Trophoblast cell (in vitro differentiated cells and primary cell): Measurements from ENCODE around the gene AHCYL1.

ENCODE experiments used
- DNase-seq, 2 donors: peaks; one replicate each; pipeline ENCODE4 v3.0.0-alpha.2; 2016
- H2AFZ ChIP-seq: 2 replicates; pipeline ENCODE4 v1.6.1; 2013; ENCODE audit warnings: low read length, moderate library complexity, mild to moderate bottlenecking; ENCODE audit not compliant: insufficient read depth, poor library complexity
- H2AK5ac ChIP-seq: 2 replicates; pipeline ENCODE4 v1.6.1; 2013; ENCODE audit warnings: mild to moderate bottlenecking, low read length
- H2BK120ac ChIP-seq: 2 replicates; pipeline ENCODE4 v1.6.1; 2013; ENCODE audit warnings: low read length, mild to moderate bottlenecking, moderate library complexity; ENCODE audit not compliant: insufficient read depth, poor library complexity
- H2BK12ac ChIP-seq: 2 replicates; pipeline ENCODE4 v1.6.1; 2013; ENCODE audit warnings: mild to moderate bottlenecking, low read length, moderate library complexity
- H2BK5ac ChIP-seq: 2 replicates; pipeline ENCODE4 v1.6.1; 2013; ENCODE audit warnings: low read length, low read depth, moderate library complexity, mild to moderate bottlenecking; ENCODE audit not compliant: poor library complexity
- H3K14ac ChIP-seq: 2 replicates; pipeline ENCODE4 v1.6.1; 2013; ENCODE audit warnings: mild to moderate bottlenecking, low read length
- H3K18ac ChIP-seq: 2 replicates; pipeline ENCODE4 v1.6.1; 2013; ENCODE audit warnings: mild to moderate bottlenecking, low read length
- H3K23ac ChIP-seq: 2 replicates; pipeline ENCODE4 v1.6.1; 2013; ENCODE audit warnings: low read length
- H3K27ac ChIP-seq: 2 replicates; pipeline ENCODE4 v1.5.1; 2013; ENCODE audit warnings: low read depth, mild to moderate bottlenecking, inconsistent platforms, low read length, moderate library complexity
- H3K27me3 ChIP-seq: 2 replicates; pipeline ENCODE4 v1.6.1; 2013; ENCODE audit warnings: inconsistent platforms, mild to moderate bottlenecking, low read length, moderate library complexity; ENCODE audit not compliant: insufficient read depth
- H3K36me3 ChIP-seq, 2 experiments: 1 replicate in 1 of 2; 2 replicates in 1 of 2; pipeline ENCODE4 v1.6.1; 2013; ENCODE audit warnings: low read length in 2 of 2, mild to moderate bottlenecking in 2 of 2, moderate library complexity in 1 of 2; ENCODE audit not compliant: insufficient read depth in 2 of 2, control insufficient read depth in 1 of 2
- H3K4ac ChIP-seq: 2 replicates; pipeline ENCODE4 v1.6.1; 2013; ENCODE audit warnings: low read depth, mild to moderate bottlenecking, low read length, moderate library complexity
- H3K4me1 ChIP-seq, 2 experiments: 1 replicate in 1 of 2; 2 replicates in 1 of 2; pipeline ENCODE4 v1.6.1; 2013; ENCODE audit warnings: low read length in 2 of 2, mild to moderate bottlenecking in 2 of 2, moderate library complexity in 1 of 2; ENCODE audit not compliant: insufficient read depth in 2 of 2, control insufficient read depth in 1 of 2
- H3K4me2 ChIP-seq: 2 replicates; pipeline ENCODE4 v1.6.1; 2013; ENCODE audit warnings: inconsistent platforms, mild to moderate bottlenecking, low read length, moderate library complexity
- H3K4me3 ChIP-seq: 2 replicates; pipeline ENCODE4 v1.5.1; 2013; ENCODE audit warnings: mild to moderate bottlenecking, low read depth, low read length, inconsistent platforms
- H3K79me1 ChIP-seq: one replicate; pipeline ENCODE4 v1.6.1; 2013; ENCODE audit warnings: low read length
- H3K79me2 ChIP-seq: 2 replicates; pipeline ENCODE4 v1.6.1; 2013; ENCODE audit warnings: low read length, mild to moderate bottlenecking; ENCODE audit not compliant: control insufficient read depth, insufficient read depth, poor library complexity
- H3K9ac ChIP-seq: 2 replicates; pipeline ENCODE4 v1.6.1; 2013; ENCODE audit warnings: mild to moderate bottlenecking, low read length
- H3K9me3 ChIP-seq: 2 replicates; pipeline ENCODE4 v1.6.1; 2013; ENCODE audit warnings: low read depth, mild to moderate bottlenecking, control low read depth, inconsistent platforms, low read length; ENCODE audit not compliant: insufficient read depth
- H4K12ac ChIP-seq: 2 replicates; pipeline ENCODE4 v1.6.1; 2013; ENCODE audit warnings: low read depth, mild to moderate bottlenecking, low read length, moderate library complexity
- H4K8ac ChIP-seq: 2 replicates; pipeline ENCODE4 v1.6.1; 2013; ENCODE audit warnings: low read depth, mild to moderate bottlenecking, low read length, moderate library complexity
- H4K91ac ChIP-seq: one replicate; pipeline ENCODE4 v1.6.1; 2013; ENCODE audit warnings: low read depth, mild to moderate bottlenecking, low read length, moderate library complexity
- WGBS: extraction: QIAGEN DNeasy Blood & Tissue Kit; methylation state at CpG from one replicate; pipeline ENCODE4 v1.1.7; 2013; ENCODE audit warnings: missing lambda C conversion rate; ENCODE audit not compliant: insufficient read length, insufficient coverage; ENCODE audit errors: extremely low coverage; 5-methylcytosine and 5-hydroxymethylcytosine counted together

AHCYL1 gene

GRCh38 chr1:110056776-110057175, 72.2 kb downstream of the AHCYL1 start:
- Histone ChIP-seq H3K79me1 (peaks cover 8% of the 10 kb centered on the region), H4K12ac (no peak overlapping the region), H3K4me3 (no peak overlapping the region), H4K8ac (no peak overlapping the region), H3K79me2 (no peaks in the 10 kb centered on the region), H2BK5ac (no peak overlapping the region), H3K18ac (no peak overlapping the region), H2AK5ac (no peak overlapping the region), H3K4me2 (no peak overlapping the region), H2BK12ac (no peak overlapping the region), H3K36me3 (peaks cover 50 to 56% of the 10 kb centered on the region in 2 experiments), H3K4me1 (peaks cover 38% of the 10 kb centered on the region in 2 experiments), H3K23ac (no peak overlapping the region), H4K91ac (no peak overlapping the region), H3K9ac (no peak overlapping the region), H3K27ac (no peak overlapping the region), H3K9me3 (no peaks in the 10 kb centered on the region), H3K27me3 (no peaks in the 10 kb centered on the region), H2AFZ (no peak overlapping the region), H3K14ac (no peak overlapping the region), H2BK120ac (no peak overlapping the region), H3K4ac (no peak overlapping the region)
- no peak for DNase-seq
- no CpG with 5 or more reads among the region's 3 CpGs for WGBS

- Histone ChIP-seq H2BK120ac (no peak overlapping the region), H3K36me3 (peaks cover 40 to 44% of the 10 kb centered on the region in 2 experiments), H2BK5ac (no peak overlapping the region), H3K9ac (no peak overlapping the region), H4K12ac (no peak overlapping the region), H3K23ac (no peak overlapping the region), H3K27me3 (no peaks in the 10 kb centered on the region), H2AK5ac (no peak overlapping the region), H4K91ac (no peak overlapping the region), H3K27ac (no peak overlapping the region), H3K79me1 (peaks cover 8% of the 10 kb centered on the region), H4K8ac (no peak overlapping the region), H3K79me2 (no peaks in the 10 kb centered on the region), H3K4me2 (no peak overlapping the region), H3K4me1 (peaks cover 47 to 48% of the 10 kb centered on the region in 2 experiments), H3K4ac (no peak overlapping the region), H3K14ac (no peak overlapping the region), H3K4me3 (no peak overlapping the region), H3K18ac (no peak overlapping the region), H3K9me3 (no peaks in the 10 kb centered on the region), H2AFZ (no peak overlapping the region), H2BK12ac (no peak overlapping the region)
- DNase-seq = no peak
- WGBS = no CpG with 5 or more reads among the region's 7 CpGs
Measured at GRCh38 chr1:110057963-110058518, 73.5 kb downstream of the AHCYL1 start.

GRCh38 chr1:110058591-110058990, 74.0 kb downstream of the AHCYL1 start:
- Histone ChIP-seq H3K4ac (no peak overlapping the region), H4K8ac (peak overlapping the region; percentile 2), H2BK12ac (no peak overlapping the region), H2AK5ac (peak overlapping the region; percentile 26), H3K79me1 (peaks cover 8% of the 10 kb centered on the region), H3K18ac (peak overlapping the region; percentile 11), H3K27me3 (no peaks in the 10 kb centered on the region), H2BK5ac (no peak overlapping the region), H3K23ac (no peak overlapping the region), H3K4me3 (no peak overlapping the region), H4K12ac (no peak overlapping the region), H2AFZ (no peak overlapping the region), H3K4me1 (peaks cover 49 to 50% of the 10 kb centered on the region in 2 experiments), H3K27ac (peak overlapping the region; percentile 40), H2BK120ac (no peak overlapping the region), H3K4me2 (peak overlapping the region; percentile 2), H3K36me3 (peaks cover 36 to 39% of the 10 kb centered on the region in 2 experiments), H3K79me2 (no peaks in the 10 kb centered on the region), H4K91ac (no peak overlapping the region), H3K14ac (peak overlapping the region; percentile 21), H3K9me3 (peaks cover under 1% of the 10 kb centered on the region), H3K9ac (no peak overlapping the region)
- no CpG with 5 or more reads among the region's 1 CpG for WGBS
- no peak for DNase-seq

GRCh38 chr1:110059133-110059863, 74.7 kb downstream of the AHCYL1 start:
- Histone ChIP-seq H2BK12ac (peak overlapping the region; percentile 79), H3K36me3 (peaks cover 30 to 32% of the 10 kb centered on the region in 2 experiments), H3K79me1 (peaks cover 8% of the 10 kb centered on the region), H3K79me2 (no peaks in the 10 kb centered on the region), H2AK5ac (peak overlapping the region; percentile 65), H2AFZ (no peak overlapping the region), H3K27ac (peak overlapping the region; percentile 58), H3K23ac (no peak overlapping the region), H4K12ac (no peak overlapping the region), H3K4ac (peak overlapping the region; percentile 44), H3K27me3 (no peaks in the 10 kb centered on the region), H3K4me3 (no peak overlapping the region), H3K9ac (no peak overlapping the region), H4K91ac (peak overlapping the region; percentile 48), H3K4me2 (peak overlapping the region; percentile 2), H3K14ac (peak overlapping the region; percentile 51), H3K9me3 (peaks cover 2% of the 10 kb centered on the region), H2BK5ac (peak overlapping the region; percentile 28), H2BK120ac (peak overlapping the region; percentile 10), H3K4me1 (peaks cover 49 to 50% of the 10 kb centered on the region in 2 experiments), H3K18ac (peak overlapping the region; percentile 81), H4K8ac (peak overlapping the region; percentile 12)
- no peak for DNase-seq
- WGBS = no CpG with 5 or more reads among the region's 6 CpGs
